GM21390 (cell line): ENCODE data around the gene UPK3BL2.
A peak's percentile ranks its signal among the peaks of the same experiment; 100 is the strongest.
"Not testable (repeated sequence)": the region's sequence is repeated elsewhere in the genome, so short reads cannot be mapped to it uniquely, and the experiment has no call there.

Experiments used
- ATAC-seq: cut with Tn5 transposase; IDR thresholded peaks from one replicate; pipeline ENCODE4 v1.9.1; 2021; ENCODE audit not compliant: unreplicated experiment

The UPK3BL2 gene

DNA sequence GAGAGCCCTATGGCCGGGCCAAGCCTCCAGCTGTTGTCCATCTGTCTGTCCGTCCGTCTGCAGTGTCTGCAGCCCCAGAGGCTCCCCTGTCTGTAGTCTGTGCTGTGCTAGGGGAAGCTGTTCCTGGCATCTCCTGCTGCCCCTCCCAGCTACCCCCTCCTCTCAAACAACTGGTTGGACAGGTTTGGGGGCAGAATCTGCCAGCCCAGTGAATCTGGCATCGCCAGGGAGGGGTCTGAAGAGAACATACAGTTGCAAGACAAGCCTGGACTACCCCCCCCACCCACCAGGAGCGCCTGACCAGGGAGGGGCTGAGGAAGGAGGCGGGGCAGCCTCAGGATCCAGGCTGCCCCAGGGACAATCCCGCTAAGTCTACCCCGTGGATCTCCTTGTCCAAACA is at the start of gene UPK3BL2:
Gene UPK3BL2, minus strand, starts transcription at position 101 of the 400 bp plus-strand sequence. Its CDS starts 60 bp downstream, at position 41.
- not testable (repeated sequence) for ATAC-seq

DNA sequence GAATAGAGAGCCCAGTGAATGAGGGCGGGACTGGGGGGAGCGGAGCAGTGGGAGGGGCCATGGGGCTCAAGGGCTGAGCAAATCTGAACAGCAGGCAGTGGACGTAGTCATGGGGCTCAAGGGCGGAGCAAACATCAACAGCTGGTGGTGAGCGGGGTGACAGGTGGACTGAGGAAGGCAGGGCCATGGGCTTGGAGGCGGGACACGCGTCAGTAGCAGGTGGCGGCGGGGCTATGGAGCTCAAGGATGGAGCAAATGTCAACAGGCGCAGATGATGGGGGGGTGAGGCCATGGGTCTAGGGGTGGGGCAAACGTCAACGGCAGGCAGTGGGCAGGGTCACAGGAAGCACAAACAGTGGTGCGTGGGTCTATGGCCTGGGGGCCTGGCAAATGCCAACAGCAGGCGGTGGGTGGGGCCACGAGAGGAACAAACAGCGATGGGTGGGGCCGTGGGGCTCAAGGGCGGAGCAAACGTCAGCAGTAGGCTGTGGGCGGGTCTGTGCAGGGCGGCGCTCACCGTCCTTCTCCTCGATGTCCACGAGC is 49.1 kb upstream of the UPK3BL2 start:
- peak; percentile 46 for ATAC-seq

- ATAC-seq, result peak; percentile 44
These were observed 46.4 kb upstream of the UPK3BL2 start for GRCh38 chr7:102589857-102590256.

- not testable (repeated sequence) for ATAC-seq
These were observed 40.0 kb upstream of the UPK3BL2 start for GRCh38 chr7:102583495-102583894.

DNA sequence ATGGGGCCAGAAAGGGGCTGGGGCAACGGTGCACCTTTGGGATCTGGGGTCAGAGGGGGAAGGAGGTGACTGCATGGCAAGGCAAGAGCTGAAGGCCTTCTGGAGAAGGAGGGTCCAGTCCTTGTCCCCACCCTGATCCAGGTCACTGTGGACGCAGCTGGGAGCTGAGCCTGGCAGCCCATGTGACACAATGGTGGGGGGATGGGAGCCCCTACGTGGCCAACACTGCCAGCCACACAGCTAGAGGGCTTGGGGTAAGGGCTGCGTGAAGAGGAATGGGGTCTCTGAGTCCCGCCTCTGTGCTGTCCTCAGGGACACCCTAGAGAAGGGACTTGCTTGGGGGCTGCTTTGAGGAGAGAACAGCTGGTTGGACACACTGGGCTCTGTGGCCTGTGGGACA is 38.2 kb upstream of the UPK3BL2 start:
- ATAC-seq, result not testable (repeated sequence)

DNA sequence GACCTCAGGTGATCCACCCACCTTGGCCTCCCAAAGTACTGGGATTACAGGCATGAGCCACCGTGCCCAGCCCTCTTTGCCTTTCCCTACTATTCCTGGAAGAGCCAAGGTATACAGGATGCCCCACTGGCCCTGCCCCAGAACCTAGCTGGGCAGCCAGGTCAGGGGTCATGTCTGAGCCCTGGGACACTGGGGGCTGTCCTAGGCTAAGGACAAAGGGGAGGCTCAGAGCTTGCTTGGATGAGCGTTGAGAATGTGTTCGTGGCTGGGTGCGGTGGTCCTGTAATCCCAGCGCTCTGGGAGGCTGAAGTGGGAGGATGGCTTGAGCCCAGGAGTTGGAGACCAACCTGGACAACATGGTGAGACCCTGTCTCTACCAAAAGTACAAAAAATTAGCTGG is 35.0 kb upstream of the UPK3BL2 start:
- not testable (repeated sequence) for ATAC-seq

DNA sequence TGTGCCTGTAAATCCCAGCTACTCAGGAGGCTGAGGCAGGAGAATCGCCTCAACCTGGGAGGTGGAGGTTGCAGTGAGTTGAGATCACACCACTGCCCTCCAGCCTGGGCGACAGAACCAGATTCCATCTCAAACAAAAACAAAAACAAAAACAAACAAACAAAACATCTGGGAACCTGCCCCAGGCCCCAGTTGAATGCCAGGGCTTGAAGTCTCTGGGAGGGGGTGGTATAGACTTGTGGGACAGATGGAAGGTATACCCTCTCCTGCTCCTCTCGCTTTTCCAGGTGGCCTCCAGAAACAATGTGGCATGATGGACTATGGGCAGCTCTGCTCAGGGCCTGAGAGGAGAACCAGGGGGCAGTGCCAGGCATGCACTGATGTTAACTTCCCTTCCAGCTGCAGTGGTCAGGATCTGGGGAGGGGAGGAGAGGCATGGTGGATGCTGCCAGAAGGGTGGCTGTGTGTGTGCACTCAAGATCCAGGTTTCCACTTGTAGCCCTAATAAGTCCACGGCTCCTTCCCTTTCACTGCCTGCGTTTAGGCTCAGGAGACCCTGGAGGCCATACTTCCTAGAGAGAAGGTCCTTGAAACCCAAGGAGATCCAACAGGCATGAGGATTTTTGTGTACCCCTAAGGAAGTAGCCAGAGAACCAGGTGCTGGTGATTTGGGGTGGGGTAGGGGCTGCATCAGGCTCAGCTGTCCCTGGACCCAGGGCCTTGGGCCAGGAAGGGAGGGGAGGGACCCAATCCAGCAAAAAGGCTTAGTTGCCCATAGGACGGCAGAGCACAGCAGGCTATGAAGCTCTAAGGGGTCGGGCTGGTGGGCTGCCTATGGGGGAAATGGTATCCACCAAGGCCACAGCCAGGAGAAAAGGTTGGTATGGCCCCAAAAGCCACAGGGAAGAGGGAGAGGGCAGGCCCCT is 34.1 kb upstream of the UPK3BL2 start:
- not testable (repeated sequence) for ATAC-seq

GRCh38 chr7:102576363-102576762 is 32.9 kb upstream of the UPK3BL2 start:
- ATAC-seq, result not testable (repeated sequence)

DNA sequence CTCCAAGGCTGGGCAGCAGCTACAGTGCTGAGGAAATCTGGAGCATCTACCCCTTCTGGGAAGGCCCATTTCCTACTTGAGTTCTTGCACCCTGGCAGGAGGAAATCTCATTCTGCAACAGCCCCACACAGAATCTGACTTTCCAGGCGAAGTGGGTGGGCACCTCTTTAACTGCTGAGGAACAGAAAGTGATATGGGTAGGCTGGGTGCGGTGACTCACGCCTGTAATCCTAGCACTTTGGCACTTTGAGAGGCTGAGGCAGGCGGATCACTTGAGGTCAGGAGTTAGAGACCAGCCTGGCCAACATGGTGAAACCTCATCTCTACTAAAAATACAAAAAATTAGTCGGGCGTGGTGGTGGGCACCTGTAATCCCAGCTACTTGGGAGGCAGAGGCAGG is 31.1 kb upstream of the UPK3BL2 start:
- ATAC-seq, result not testable (repeated sequence)

DNA sequence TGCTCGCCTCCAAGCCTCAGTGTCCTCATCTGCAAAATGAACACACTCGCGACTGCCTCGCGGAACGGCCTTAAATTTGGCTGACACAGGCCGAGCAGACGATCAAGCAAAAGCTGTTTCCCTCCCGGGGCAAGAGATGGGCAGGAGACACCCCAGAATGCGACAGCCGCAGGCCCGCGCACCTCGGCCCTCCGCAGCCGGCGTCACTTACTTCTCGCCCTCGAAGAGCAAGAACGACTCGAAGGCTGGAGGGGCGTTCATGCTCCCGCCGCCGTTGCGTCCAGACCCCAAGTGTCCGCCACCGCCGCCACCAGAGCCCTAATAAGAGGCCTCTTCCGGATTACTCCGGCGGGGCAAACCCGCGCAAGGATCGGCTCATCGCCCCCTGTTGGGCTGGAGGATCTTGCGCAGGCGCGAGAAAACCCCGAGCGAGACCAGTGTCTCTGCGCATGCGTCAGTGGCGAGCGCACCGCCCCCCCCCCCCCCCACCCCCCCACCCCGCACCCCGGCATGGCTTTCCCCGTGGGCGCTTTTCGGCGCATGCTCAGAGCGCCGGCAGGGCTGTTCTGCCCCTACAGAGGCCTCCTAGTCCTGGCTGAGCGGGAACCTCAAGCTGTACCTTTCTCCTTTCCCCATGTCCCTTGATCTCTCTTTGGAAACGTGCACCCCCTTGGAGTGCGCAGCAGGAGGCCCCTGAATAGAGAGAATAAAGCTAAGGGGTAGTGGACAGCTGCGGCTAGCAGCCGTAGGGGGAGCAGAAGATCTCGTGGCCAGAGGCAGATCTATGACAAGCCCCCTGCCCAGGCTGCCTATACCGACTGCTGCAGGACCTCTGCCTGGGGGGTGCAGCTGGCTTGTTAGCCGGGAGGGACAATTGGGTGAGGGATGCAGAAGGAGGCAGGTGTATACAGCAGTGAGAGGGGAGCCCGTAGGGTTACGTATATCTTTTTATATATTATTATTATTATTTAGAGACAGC is 29.1 kb upstream of the UPK3BL2 start, which contains the start of gene POLR2J3:
Gene POLR2J3, minus strand, starts transcription at position 323 of the 979 bp plus-strand sequence. Its CDS starts 62 bp downstream, at position 261.
- peak; percentile 95 for ATAC-seq

GRCh38 chr7:102568620-102569019 is 25.1 kb upstream of the UPK3BL2 start:
- ATAC-seq, result not testable (repeated sequence)

- ATAC-seq, result not testable (repeated sequence)
These were observed 7.4 kb upstream of the UPK3BL2 start, which contains the start of gene SPDYE2 for GRCh38 chr7:102550808-102551422. Gene SPDYE2 (plus strand): TSS chr7:102551226. CDS start chr7:102553256, 2,030 bp downstream.

DNA sequence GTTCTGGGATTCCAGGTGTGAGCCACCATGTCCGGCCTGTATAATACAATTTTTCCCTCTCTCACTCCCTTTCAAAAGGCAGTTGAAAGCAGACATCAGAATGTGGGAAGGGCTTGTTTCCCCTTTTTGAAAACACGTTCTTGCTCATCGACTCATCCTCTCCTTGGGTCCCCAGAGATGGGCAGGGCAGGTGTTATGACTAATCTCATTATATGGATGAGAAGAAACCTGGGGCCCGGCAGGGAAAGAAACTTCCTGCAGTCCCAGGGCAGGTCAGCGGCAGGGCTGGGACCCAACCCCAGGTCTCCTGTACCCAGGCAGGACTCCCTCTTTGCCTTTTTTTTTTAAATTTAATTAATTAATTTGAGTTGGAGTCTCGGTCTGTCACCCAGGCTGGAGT is 2.9 kb upstream of the UPK3BL2 start:
- ATAC-seq, result peak; percentile 82

GRCh38 chr7:102545288-102545687 is 1.8 kb upstream of the UPK3BL2 start:
- not testable (repeated sequence) for ATAC-seq

DNA sequence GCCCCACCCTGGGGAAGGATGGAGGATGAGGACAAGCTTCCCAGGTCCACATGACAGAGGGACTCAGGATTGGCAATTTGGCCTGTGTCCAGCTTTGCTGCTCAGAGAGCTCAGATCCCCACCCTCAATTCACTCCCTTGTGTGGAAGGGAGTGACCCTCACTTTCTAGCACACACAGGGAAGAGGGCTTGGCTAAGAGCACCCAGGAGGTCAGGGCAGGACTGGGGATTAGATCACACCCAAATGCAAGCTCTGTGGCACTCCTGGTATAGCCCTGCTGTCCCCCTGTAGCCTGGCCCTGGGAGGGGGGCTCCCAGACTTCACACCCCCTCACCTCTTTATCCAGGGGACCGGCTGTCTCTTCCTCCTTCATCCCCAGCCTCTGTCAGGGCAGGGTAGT is 876 bp upstream of the UPK3BL2 start:
- ATAC-seq, result not testable (repeated sequence)

DNA sequence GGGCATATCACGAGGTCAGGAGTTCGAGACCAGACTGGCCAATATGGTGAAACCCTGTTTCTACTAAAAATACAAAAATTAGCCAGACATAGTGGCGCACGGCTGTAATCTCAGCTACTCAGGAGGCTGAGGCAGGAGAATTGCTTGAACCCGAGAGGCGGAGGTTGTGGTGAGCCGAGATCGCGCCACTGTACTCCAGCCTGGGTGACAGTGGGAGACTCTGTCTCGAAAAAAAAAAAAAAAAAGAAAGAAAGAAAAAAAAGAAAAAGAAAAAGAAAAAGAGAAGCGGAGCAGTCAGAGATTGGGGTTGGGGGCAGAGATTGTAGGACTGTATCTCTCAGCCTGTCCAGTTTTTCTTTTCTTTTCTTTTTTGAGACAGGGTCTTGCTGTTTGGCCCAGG is 725 bp downstream of the UPK3BL2 start:
- ATAC-seq, result not testable (repeated sequence)

- not testable (repeated sequence) for ATAC-seq
These were observed 1.4 kb downstream of the UPK3BL2 start for GRCh38 chr7:102542083-102542482.

- ATAC-seq, result not testable (repeated sequence)
These were observed 2.9 kb downstream of the UPK3BL2 start for GRCh38 chr7:102540604-102541003.

DNA sequence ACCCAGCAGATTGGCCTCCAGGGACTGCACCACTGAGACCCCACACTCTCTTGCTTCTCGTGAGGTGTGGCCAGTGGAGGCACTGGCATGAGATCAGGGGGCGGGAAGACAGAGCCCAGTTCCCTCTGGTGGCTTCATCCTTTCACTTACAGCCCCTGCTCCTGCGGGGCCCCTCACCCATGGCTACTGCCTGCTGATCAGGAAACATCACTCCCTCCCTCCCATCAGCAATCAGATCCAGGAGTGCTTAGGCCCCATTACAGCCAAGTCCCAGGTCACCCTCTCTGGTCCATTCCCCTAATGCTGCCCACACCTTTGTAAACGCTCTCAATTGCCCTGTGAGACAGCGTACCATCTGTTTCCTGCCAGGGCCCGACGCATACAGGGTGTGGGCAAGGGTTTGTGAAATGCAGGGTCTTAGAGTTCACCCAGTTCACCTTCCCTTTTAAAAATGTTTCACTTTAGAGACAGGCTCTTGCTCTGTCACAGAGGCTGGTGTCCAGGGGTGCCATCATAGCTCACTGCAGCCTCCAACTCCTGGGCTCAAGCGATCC is 8.4 kb downstream of the UPK3BL2 start:
- not testable (repeated sequence) for ATAC-seq

DNA sequence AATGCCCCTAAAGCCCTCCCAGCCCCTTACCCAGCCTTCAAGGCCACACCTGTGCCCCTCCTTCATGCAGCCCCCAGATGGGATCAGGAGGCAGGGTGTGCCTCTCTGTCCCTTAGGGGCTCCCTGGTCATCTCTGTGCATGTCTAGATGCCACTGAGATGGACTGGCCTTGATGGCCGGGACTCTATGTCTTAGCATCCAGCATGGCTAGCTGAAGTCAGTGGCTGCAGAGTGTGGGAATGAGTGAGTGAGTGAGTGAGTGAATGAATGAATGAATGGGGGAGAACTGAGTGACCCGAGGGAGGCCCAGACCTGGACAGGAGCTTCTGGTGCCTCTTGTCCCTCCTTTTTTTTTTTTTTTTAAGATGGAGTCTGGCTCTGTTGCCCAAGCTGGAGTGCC is 11.4 kb downstream of the UPK3BL2 start:
- not testable (repeated sequence) for ATAC-seq
